ENCODE results near the gene SEC23A. TPM values are rescaled to one million over a fixed set of nuclear protein-coding genes. Genes with fewer than 3 reads are reported as not detected.

Gene SEC23A
- total and polyA plus RNA-seq, 2 experiments from 2014 or later: 192 to 246 TPM

DNA sequence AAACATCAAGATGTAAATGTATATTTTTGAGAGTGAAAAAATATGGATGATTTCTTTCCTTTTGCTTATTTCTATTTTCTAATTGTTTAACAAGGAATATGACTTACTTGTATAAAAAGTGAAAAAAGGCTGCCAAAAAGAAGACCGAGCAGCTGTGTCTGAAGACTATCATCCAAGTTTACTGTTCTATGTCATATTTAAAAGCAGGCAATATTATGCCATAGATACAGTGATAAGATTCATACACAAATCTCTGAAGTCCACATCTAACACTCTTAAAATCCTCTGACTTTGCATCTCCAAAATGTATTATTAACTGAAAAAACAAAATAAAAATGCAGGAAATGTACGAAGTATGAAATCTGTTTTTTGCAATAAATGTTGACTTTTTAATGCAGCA lies 109.1 kb downstream of the SEC23A start:
- Histone ChIP-seq H3K36me3 (ENCODE audit: low read depth) (no peaks in the 10 kb centered on the region), H3F3A (ENCODE audit: insufficient read depth) (no peaks in the 10 kb centered on the region), H3K9ac (no peak overlapping the region), H3K27ac (no peak overlapping the region), H3K4me1 (ENCODE audit: insufficient read depth) (no peaks in the 10 kb centered on the region), H4K20me1 (ENCODE audit: insufficient read depth) (no peaks in the 10 kb centered on the region), H3K9me3 (ENCODE audit: low read depth) (no peaks in the 10 kb centered on the region), H3K79me2 (ENCODE audit: insufficient read depth) (no peaks in the 10 kb centered on the region), H3K4me2 (ENCODE audit: unreplicated experiment) (no peak overlapping the region), H3K9me2 (ENCODE audit: insufficient read depth) (no peaks in the 10 kb centered on the region), H3K4me3 (no peak overlapping the region), H3K27me3 (replicated peaks; ENCODE audit: insufficient read depth) (no peaks in the 10 kb centered on the region), H2AFZ (no peak overlapping the region)
- WGBS, 2 experiments (ENCODE audit: low coverage in 1 of 2, low lambda C conversion rate in 2 of 2, missing lambda C conversion rate in 2 of 2): 79 to 81% methylated on average over 2 of the region's 2 CpGs
- DNase-seq: no peak
- in situ Hi-C loops (cut with MboI): no loop called here
- TF ChIP-seq EZH2phosphoT487 (IDR thresholded peaks at IDR 0.05; ENCODE audit: insufficient read depth, low read depth) (no peak), EZH2 (IDR thresholded peaks at IDR 0.05; ENCODE audit: insufficient read depth, poor library complexity, severe bottlenecking) (no peak)

DNA sequence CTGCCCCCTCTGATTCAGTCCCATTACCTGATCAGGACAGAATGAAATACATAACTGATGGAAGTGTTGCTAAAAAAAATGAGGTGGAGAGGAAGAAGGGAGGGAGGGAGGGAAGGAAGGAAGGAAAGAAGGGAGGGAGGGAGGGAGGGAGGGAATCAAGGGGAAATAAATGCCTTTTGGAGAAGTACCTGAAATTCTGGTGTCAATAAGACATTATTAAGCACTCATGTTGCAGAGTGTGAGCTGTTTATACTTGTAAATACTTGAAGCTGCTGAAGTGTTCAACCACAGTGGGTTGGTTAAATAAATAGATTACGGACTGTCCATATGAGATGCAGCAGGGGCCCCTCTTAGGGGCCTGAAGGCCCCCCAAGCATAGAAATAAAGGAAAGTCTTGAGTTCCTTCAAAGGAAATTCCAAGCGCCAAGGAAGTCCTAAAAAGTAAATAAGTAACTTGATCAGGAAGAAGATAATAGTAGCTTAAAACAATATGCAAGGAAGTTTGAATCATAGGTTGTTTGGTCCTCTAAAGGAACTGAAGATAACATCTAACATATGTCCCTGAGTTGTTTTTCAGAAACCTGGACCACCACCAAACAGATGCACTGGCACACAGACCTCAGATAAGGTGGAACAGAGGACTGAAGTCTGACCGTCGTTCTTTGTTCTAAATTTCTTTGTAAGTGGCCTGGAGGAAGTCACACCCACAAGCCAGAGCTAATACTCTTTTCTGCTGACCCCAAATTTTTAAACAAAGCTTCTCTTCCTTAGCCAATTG lies 110.8 kb downstream of the SEC23A start:
- no peak overlapping the region for H3K4me3 ChIP-seq
- TF ChIP-seq EZH2phosphoT487 (IDR thresholded peaks at IDR 0.05; ENCODE audit: insufficient read depth, low read depth): no peak
- no peak for TF ChIP-seq EZH2 (IDR thresholded peaks at IDR 0.05; ENCODE audit: insufficient read depth, poor library complexity, severe bottlenecking)
- no peaks in the 10 kb centered on the region for H3K9me2 ChIP-seq (ENCODE audit: insufficient read depth)
- no peak overlapping the region for H2AFZ ChIP-seq
- no peaks in the 10 kb centered on the region for H4K20me1 ChIP-seq (ENCODE audit: insufficient read depth)
- no peak overlapping the region for H3K27ac ChIP-seq
- WGBS, 2 experiments (ENCODE audit: low coverage in 1 of 2, low lambda C conversion rate in 2 of 2, missing lambda C conversion rate in 2 of 2): 91 to 92% methylated on average over 4 of the region's 4 CpGs
- no peaks in the 10 kb centered on the region for H3K79me2 ChIP-seq (ENCODE audit: insufficient read depth)
- no peak overlapping the region for H3K4me2 ChIP-seq (ENCODE audit: unreplicated experiment)
- in situ Hi-C loops (cut with MboI): no loop called here
- H3K9me3 ChIP-seq (ENCODE audit: low read depth): no peaks in the 10 kb centered on the region
- H3K4me1 ChIP-seq (ENCODE audit: insufficient read depth): no peaks in the 10 kb centered on the region
- no peaks in the 10 kb centered on the region for H3F3A ChIP-seq (ENCODE audit: insufficient read depth)
- no peaks in the 10 kb centered on the region for H3K27me3 ChIP-seq (replicated peaks; ENCODE audit: insufficient read depth)
- H3K9ac ChIP-seq: no peak overlapping the region
- no peak for DNase-seq
- H3K36me3 ChIP-seq (ENCODE audit: low read depth): no peaks in the 10 kb centered on the region

DNA sequence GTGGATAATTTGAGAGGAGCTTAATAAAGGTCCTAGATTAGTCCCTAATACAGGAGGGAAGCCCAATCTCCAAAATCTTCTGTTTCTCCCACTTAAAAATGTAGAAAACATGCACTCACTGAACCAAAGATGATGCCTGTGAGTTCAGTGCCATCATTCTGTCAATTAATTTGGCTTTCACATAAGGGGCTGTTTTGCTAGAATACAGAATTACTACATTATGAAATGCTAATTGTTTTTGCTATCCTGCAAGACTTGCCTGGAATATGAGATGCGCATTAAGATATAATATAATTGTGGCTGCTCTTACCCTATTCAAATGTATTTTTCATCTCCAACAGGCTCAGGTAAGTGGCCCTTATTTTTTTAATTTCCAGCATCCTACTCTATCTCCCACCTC lies 111.7 kb downstream of the SEC23A start:
- no peaks in the 10 kb centered on the region for H3K27me3 ChIP-seq (replicated peaks; ENCODE audit: insufficient read depth)
- no peaks in the 10 kb centered on the region for H3K79me2 ChIP-seq (ENCODE audit: insufficient read depth)
- H4K20me1 ChIP-seq (ENCODE audit: insufficient read depth): no peaks in the 10 kb centered on the region
- no peaks in the 10 kb centered on the region for H3K36me3 ChIP-seq (ENCODE audit: low read depth)
- TF ChIP-seq EZH2 (IDR thresholded peaks at IDR 0.05; ENCODE audit: insufficient read depth, poor library complexity, severe bottlenecking) (no peak), EZH2phosphoT487 (IDR thresholded peaks at IDR 0.05; ENCODE audit: insufficient read depth, low read depth) (no peak)
- no peak overlapping the region for H3K4me2 ChIP-seq (ENCODE audit: unreplicated experiment)
- in situ Hi-C loops (cut with MboI): no loop called here
- DNase-seq: no peak
- 96 to 100% methylated on average over 1 of the region's 1 CpG for WGBS, 2 experiments (ENCODE audit: low coverage in 1 of 2, low lambda C conversion rate in 2 of 2, missing lambda C conversion rate in 2 of 2)
- no peak overlapping the region for H3K9ac ChIP-seq
- no peaks in the 10 kb centered on the region for H3K9me2 ChIP-seq (ENCODE audit: insufficient read depth)
- H3K27ac ChIP-seq: no peak overlapping the region
- no peak overlapping the region for H3K4me3 ChIP-seq
- H2AFZ ChIP-seq: no peak overlapping the region
- H3F3A ChIP-seq (ENCODE audit: insufficient read depth): no peaks in the 10 kb centered on the region
- no peaks in the 10 kb centered on the region for H3K9me3 ChIP-seq (ENCODE audit: low read depth)
- H3K4me1 ChIP-seq (ENCODE audit: insufficient read depth): no peaks in the 10 kb centered on the region

DNA sequence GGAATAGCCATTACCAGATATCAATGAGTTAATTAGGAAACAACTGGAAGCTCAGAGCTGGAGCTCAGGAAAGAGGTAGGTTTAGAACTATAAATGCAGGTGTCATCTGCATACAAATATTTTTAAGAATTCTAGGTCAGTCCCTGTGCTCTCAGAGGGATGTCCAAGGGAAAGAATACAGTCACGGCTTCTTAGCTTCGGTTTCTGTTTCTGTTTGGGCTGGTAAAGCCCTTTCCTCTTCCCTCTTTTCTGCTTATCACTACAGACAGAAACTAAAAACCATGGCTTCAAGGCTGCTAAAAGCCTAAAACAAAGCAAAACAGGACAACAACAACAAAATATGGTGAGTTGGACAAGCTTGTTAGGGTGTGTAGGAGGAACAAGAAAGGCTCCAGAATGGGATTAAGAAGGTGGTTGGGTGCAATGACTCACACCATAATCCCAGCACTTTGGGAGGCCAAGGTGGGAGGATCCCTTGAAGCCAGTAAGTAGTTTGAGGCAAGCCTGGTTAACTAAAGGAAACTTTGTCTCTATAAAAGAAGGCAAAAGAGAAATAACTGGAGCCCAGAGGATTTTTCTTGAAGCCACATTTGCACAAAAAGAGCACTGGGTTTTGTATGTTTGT lies 113.0 kb downstream of the SEC23A start:
- H4K20me1 ChIP-seq (ENCODE audit: insufficient read depth): no peaks in the 10 kb centered on the region
- H3F3A ChIP-seq (ENCODE audit: insufficient read depth): no peaks in the 10 kb centered on the region
- no peak overlapping the region for H3K9ac ChIP-seq
- H3K27ac ChIP-seq: no peak overlapping the region
- TF ChIP-seq EZH2phosphoT487 (IDR thresholded peaks at IDR 0.05; ENCODE audit: insufficient read depth, low read depth): no peak
- no peak for TF ChIP-seq EZH2 (IDR thresholded peaks at IDR 0.05; ENCODE audit: insufficient read depth, poor library complexity, severe bottlenecking)
- 48 to 60% methylated on average over 2 of the region's 2 CpGs for WGBS, 2 experiments (ENCODE audit: low coverage in 1 of 2, low lambda C conversion rate in 2 of 2, missing lambda C conversion rate in 2 of 2)
- H3K36me3 ChIP-seq (ENCODE audit: low read depth): no peaks in the 10 kb centered on the region
- H3K4me1 ChIP-seq (ENCODE audit: insufficient read depth): no peaks in the 10 kb centered on the region
- in situ Hi-C loops (cut with MboI): no loop called here
- no peak overlapping the region for H3K4me2 ChIP-seq (ENCODE audit: unreplicated experiment)
- no peak overlapping the region for H3K4me3 ChIP-seq
- no peak overlapping the region for H2AFZ ChIP-seq
- no peaks in the 10 kb centered on the region for H3K79me2 ChIP-seq (ENCODE audit: insufficient read depth)
- H3K27me3 ChIP-seq (replicated peaks; ENCODE audit: insufficient read depth): no peaks in the 10 kb centered on the region
- no peak for DNase-seq
- H3K9me3 ChIP-seq (ENCODE audit: low read depth): no peaks in the 10 kb centered on the region
- H3K9me2 ChIP-seq (ENCODE audit: insufficient read depth): no peaks in the 10 kb centered on the region

All from GM23248 (cell line).